SU-DHL-6 (cell line): ENCODE measurements around the gene CENPB.

Experiments
- EZH2phosphoT487 ChIP-seq: fragments of 200-600 bp; sonication (generic), shearing (Covaris generic); conservative IDR thresholded peaks from 2 replicates; pipeline ENCODE4 v1.6.1; 2018; ENCODE audit warnings: mild to moderate bottlenecking, antibody characterized with exemption, low read length, moderate library complexity, mixed read lengths
- TF ChIP-seq, protein P1 (sequence below): fragments of 200-600 bp; sonication (generic); IDR thresholded peaks from one replicate; pipeline ENCODE4 v1.5.1; 2017; ENCODE audit warnings: antibody characterized with exemption, mild to moderate bottlenecking, low read length, moderate library complexity; ENCODE audit not compliant: insufficient read depth, poor library complexity, severe bottlenecking

DNA sequence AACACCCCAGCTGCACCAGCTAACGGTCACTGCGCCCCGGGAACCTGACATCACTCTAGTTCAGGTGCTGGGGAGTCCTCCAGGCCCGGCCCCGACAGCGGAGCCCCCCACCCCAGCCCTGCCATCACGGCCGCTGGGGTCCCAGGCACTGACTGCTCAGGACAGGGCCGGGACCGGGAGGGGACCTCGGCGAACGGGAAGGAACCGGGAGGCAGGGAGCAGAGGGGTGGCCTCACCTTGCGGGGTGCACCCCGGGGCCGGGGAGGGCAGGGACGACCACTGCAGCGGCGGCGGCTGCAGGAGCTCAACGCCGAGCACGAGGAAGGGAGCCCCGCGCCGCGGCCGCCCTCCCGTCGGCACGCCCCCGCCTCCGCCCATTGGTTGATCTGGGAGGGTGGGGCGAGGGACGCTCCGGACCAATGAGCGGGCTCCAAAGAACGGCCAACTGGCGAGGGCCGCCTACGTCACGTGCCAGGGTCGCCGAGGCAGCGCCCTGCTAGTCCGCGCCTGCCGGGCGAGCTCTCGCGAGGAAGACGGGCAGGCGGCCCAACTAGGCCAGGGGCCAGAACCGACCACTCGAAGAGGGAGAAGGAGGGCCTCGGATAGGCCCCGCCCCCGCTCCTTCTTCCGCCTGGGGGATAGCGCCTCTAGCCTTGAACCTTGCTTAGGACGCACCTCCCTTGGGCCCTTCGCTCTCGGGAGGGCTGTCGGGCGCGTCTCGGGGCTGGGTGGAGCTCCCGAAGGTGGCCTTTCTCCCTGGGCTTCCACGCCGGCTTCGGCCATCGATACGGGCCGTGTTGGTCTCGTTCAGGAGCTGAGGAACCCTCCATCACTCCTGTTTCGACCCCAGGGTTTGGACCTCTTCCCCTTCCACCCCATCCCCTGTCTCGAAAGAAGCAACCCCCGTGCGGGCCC, 18.9 kb downstream of the CENPB start, which contains the start of gene ADISSP:
- TF ChIP-seq EZH2phosphoT487: no peak
- TF ChIP-seq, protein P1, sequence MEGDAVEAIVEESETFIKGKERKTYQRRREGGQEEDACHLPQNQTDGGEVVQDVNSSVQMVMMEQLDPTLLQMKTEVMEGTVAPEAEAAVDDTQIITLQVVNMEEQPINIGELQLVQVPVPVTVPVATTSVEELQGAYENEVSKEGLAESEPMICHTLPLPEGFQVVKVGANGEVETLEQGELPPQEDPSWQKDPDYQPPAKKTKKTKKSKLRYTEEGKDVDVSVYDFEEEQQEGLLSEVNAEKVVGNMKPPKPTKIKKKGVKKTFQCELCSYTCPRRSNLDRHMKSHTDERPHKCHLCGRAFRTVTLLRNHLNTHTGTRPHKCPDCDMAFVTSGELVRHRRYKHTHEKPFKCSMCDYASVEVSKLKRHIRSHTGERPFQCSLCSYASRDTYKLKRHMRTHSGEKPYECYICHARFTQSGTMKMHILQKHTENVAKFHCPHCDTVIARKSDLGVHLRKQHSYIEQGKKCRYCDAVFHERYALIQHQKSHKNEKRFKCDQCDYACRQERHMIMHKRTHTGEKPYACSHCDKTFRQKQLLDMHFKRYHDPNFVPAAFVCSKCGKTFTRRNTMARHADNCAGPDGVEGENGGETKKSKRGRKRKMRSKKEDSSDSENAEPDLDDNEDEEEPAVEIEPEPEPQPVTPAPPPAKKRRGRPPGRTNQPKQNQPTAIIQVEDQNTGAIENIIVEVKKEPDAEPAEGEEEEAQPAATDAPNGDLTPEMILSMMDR: no peak
